HG03039 (cell line): ENCODE measurements around the gene SIGLEC6.

Experiments used
- ATAC-seq: cut with Tn5 transposase; IDR thresholded peaks from one replicate; pipeline ENCODE4 v1.9.1; 2021; ENCODE audit warnings: mild to moderate bottlenecking, moderate library complexity; ENCODE audit not compliant: unreplicated experiment

SIGLEC6 gene

DNA sequence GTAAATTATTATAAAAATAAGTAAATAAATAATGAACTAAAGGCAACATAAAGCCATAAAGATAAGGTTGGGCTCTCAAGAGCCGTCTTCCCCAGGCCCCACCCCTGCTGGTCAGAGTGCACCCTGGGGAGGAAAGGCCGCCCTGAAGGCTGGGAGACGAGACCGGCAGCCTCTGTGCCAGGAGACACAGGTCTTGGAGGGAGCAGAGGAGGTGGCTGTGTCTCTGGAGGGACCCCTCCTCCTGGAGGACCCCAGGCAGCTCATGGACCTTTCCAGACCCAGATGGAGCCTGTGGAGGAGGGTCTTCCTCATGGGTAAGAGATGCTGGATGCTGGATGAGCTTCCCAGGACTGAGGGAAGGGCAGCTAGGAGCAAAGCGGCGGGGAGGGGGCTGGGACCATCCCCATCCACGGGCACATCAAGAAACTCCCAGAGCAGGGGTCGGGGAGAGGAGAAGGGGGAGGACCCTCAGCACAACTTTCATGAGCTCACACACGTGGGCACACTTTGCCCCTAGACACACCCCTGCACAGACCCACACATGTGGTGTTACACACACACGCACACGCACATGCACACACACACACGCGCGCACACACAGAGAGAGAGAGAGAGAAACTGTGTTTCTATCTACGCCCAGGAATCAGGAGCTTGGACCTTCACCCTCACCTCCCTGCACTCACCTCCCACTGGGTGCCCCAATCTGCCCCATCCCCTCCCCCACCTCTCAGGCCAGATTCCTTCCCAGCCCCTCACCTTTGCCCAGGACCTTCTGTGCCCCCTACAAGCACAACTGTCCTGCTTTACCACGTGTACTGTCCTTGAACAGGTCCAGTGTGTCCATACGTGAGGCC, 52.9 kb downstream of the SIGLEC6 start, which contains the start of gene CEACAM18:
Gene CEACAM18 (plus strand): TSS at position 159 of the 854 bp plus-strand sequence.
- ATAC-seq = no peak

DNA sequence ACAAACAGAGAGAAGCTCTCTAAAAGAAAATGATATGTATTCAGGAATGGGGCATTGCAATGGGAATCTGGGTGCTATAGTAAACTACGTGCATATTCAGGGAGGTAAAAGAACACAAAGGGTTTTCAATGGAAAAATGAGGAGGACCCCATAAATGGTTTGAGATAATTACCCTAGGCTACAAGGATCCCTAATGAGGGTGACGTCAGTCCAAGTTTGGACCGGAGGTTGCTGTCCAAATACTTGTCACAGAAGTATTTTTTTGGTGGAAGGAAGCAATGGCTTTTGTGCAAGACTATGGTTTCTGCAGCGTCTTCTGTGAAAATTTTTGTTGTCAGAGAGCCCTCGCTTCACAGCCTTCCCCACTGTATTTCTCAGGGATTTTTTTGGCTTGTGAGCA, 54.1 kb downstream of the SIGLEC6 start:
- ATAC-seq = no peak

DNA sequence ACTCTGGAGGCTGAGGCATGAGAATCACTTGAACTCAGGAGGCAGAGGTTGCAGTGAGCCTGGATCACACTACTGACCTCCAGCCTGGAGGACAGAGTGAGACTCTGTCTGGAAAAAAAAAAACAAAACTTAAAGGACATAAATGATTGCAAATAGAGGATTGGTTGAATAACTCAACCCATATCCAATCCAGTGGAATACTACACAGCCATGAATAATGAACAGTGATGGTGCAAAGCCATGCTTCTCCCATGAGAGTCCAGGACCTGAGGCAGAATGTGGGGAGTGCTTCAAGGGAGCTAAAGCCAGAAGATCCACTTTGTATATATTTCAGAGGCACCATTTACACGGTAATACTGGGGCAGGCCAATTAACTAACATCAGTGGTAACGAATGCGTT, 55.3 kb downstream of the SIGLEC6 start:
- no peak for ATAC-seq

DNA sequence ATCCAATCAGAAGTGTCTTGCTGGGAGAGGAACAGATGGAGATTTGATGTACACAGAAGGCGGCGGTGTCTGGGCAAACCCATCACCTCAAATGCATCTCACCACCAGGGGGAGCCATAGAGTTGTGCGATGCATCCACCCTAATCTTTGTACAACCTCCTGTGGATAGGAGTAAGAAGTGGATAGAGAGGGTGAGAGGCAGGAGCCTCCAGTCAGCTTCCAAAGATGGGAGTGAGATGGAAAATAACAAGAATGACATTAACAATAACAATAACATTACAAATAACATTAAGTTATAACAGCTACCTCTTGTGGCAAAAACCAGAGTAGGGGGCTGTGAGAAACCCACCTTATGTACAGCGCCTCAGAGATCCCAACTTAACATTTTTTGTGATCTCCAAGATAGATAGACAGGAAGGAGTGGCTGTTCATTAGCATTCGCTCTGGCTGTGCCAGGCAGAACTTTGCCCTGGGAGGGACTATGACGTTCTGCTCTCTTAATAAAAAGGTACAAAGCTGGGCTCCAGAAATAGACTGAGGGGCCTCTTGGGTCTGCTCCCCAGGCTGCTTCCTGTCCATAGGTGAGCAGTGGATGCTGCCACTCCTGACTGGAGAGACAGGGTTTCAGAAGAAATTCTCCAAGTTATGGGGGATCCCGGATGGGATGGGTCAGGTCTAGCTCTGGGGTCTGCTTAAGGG, 58.3 kb downstream of the SIGLEC6 start:
- no peak for ATAC-seq

DNA sequence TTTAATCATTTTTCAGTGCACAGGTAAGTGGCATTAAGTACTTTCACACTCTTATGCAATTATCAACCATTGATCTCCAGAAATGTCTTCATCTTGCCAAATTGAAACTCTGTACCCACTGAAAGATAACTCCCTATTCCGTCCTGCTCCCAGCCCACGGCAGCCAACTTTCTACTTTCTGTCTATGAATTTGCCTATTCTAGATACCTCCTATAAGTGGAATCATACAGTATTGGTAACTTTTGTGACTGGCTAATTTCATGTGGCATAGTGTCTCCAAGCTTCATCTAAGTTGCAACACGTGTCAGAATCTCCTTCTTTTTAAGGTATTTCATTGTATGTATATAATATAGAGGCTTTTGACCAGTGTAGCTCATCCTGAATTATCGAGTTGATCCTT, 58.9 kb downstream of the SIGLEC6 start:
- no peak for ATAC-seq

DNA sequence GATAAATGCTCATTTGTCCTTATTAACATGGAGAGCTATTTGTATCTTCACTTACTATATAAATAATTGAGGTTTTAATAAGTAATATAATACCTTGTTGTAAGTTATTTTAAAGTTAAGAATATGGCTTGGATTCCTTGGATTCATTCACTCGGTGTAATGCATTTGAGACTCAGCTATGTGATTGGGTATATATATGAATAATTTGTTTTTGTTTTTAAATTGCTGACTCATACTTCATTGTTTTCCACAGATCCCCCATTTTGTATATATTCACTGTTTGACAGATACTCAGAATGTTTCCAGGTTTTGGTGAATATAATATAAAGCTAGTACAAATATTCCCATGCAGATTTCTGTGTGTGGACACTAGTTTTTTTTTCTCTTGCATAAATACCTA, 59.9 kb downstream of the SIGLEC6 start:
- no peak for ATAC-seq

DNA sequence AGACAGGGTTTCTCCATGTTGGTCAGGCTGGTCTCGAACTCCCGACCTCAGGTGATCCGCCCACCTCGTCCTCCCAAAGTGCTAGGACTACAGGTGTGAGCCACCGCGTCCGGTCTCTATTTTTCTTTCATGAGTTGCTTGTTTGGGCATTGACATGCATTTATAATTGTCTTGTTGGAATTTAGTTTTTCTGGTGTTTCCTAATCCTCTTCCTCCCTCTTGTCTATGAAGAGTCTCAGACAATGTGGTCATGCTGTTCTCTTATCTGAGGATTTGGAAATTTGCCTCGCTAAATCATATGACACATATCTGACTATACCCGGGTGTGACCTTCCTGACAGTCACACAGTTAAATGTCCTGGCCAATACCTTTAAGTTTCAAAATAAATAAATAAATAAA, 60.5 kb downstream of the SIGLEC6 start:
- no peak for ATAC-seq

DNA sequence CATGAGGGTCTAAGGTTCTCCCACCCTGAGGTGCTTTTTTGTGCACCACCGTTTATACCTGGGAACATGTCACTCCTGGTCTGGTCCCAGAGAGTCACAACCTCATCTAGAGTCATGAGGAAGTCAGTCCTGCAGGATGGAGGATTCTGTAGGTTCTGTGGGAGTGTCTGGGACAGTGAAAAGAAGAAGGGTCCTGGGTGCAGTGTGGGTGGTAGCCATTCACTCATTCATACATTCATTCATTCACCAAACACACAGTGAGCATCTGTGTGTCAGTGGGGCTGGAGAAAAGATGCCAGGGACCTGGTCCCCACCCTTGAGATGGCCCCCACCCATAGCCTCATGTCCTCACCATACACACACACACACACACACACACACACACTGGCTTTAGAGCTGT, 61.8 kb downstream of the SIGLEC6 start:
- no peak for ATAC-seq

DNA sequence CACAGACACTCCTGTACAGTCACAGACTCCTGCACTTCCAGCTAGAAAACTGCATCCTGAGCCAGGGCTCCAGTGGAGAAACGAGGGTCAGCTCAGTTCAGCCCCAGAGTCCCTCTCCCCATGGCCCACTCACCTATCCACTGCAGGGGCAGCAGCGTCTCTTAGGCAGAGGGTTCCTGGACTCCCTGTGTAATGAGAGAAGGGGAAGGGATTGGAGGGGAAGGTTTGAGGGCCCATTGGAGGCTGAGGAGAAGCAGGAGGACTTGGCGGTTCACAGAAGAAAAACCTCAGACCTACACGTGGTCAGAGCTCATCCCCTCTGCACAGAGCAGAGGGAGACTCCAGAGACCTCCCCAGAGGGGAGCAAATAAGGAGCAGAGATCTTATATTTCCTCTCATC, 62.3 kb downstream of the SIGLEC6 start:
- ATAC-seq = no peak

DNA sequence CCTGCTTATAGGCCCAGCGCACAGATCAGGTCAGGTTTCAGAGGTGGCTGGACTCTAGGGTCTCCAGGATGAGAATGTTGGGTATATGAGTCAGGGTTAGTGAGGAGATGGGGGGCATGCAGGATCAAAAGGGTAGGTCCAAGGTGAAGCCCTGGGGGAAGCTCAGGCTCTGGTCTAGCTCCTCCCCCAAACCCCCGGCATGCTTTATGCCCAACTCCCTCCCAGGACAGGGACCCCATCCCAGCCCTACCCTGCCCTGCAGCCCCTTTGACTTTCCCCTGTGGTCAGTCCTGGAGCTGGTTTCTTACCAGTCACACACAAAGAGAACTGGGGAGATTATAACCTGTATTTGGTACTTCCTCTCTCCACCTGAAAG, 62.9 kb downstream of the SIGLEC6 start:
- no peak for ATAC-seq

DNA sequence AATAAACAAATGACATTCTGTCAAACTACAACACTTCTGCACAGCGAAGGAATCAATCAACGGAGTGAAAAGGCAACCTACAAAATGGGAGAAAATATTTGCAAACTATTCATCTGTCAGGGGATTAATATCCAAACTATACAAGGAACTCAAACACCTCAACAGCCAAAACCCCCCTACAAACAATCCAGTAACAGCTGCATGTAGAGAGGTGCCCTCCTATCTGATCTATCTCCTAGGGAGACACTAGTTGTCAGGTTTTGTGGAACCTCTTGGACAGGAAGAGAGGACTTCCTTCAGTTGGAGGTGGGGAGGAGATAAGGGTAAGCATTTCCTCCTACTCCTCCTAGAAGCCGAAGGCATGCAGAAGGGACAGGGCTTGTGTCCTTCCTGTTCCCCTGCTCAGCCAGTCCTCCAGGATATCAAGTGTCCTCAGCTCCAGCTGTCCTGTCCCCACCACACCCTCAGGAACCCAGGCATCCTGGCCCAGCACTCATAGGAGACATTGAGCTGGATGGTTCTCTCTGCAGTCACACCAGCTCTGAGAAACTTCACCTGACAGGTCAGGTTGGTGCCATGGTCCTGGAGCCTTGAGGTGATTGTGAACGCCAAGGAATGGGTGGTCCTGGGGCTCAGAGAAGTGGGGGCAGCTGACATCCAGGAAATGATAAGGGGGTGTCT, 63.5 kb downstream of the SIGLEC6 start:
- no peak for ATAC-seq
